HCT116 (cell line): ENCODE results near the gene TSPAN8. TPM values are rescaled to one million over a fixed set of nuclear protein-coding genes. Genes with fewer than 3 reads are reported as not detected.

Experiments
- ATAC-seq: fragments of 200-7000 bp; cut with Tn5 transposase; 2 replicates; pipeline ENCODE4 v1.9.1; 2020; ENCODE audit warnings: mild to moderate bottlenecking, moderate library complexity
- BruUV-seq: library from RNA; stranded (reverse); fragments of 400-500 nt; replicated peaks from 2 replicates; lab custom pipeline; 2021; lab: Mats Ljungman, UMichigan
- CTCF ChIA-PET: fragments of 300-600 bp; sonication (Branson Sonifier 250); formaldehyde crosslinking; loops from one replicate; lab custom pipeline; 2021; ENCODE audit warnings: antibody characterized with exemption; lab: Charles Lee
- POLR2A ChIA-PET: fragments of 300-600, 350-600 bp; sonication (Branson Sonifier 250); formaldehyde crosslinking; loops from one replicate; lab custom pipeline; 2021; ENCODE audit warnings: antibody characterized with exemption; lab: Charles Lee
- RAD21 ChIA-PET, 2 experiments: fragments of 300-600 bp; sonication (Branson Sonifier 250); formaldehyde crosslinking; loops; one replicate each; lab custom pipeline; 2023; ENCODE audit warnings: low total read pairs in 2 of 2; ENCODE audit not compliant: uncharacterized antibody in 2 of 2, unreplicated experiment in 2 of 2, low non-redundant PET in 1 of 2; lab: Charles Lee
- DNase-seq: peaks from one replicate; pipeline ENCODE4 v3.0.0-alpha.2; 2010; ENCODE audit warnings: low read depth, low spot score
- H2AFZ ChIP-seq: fragments of 200-600 bp; shearing (Covaris generic), sonication (generic); 2 replicates; pipeline ENCODE4 v1.6.1; 2017; ENCODE audit warnings: low read depth, mixed run types, mixed read lengths, antibody characterized with exemption, low read length; ENCODE audit not compliant: poor library complexity, severe bottlenecking
- H3K27ac ChIP-seq: 2 replicates; pipeline ENCODE4 v1.5.1; 2012; ENCODE audit warnings: low read depth, low read length
- H3K27me3 ChIP-seq: fragments of 200-600 bp; sonication (generic); 2 replicates; pipeline ENCODE4 v1.6.1; 2016; ENCODE audit warnings: mixed run types, low read length, mixed read lengths; ENCODE audit not compliant: insufficient read depth
- H3K36me3 ChIP-seq, 2 experiments: fragments of 200-500 bp in 1 of 2; fragments of 200-600 bp in 1 of 2; sonication (Bioruptor generic) in 1 of 2; sonication (generic) in 1 of 2; 2 replicates each; pipeline versions ENCODE4 v1.5.1 to v1.6.1; 2014 to 2016; ENCODE audit warnings: low read length in 2 of 2, inconsistent platforms in 1 of 2, mixed read lengths in 1 of 2, mixed run types in 1 of 2; ENCODE audit not compliant: insufficient read depth in 2 of 2, control insufficient read depth in 1 of 2
- H3K4me1 ChIP-seq, 2 experiments: fragments of 200-600 bp in 1 of 2; sonication (generic) in 1 of 2; 2 replicates each; pipeline versions ENCODE4 v1.5.1 to v1.6.1; 2012 to 2017; ENCODE audit warnings: low read length in 2 of 2, inconsistent platforms in 1 of 2, mild to moderate bottlenecking in 1 of 2, mixed read lengths in 1 of 2, mixed run types in 1 of 2, moderate library complexity in 1 of 2; ENCODE audit not compliant: insufficient read depth in 2 of 2, control insufficient read depth in 1 of 2
- H3K4me2 ChIP-seq: fragments of 200-600 bp; sonication (generic); 2 replicates; pipeline ENCODE4 v1.6.1; 2017; ENCODE audit warnings: mixed run types, low read length, mixed read lengths
- H3K4me3 ChIP-seq, 2 experiments: fragments of 200-600 bp in 1 of 2; sonication (generic) in 1 of 2; replicated peaks in 1 of 2; 2 replicates each; pipeline ENCODE4 v1.5.1; 2011 to 2016; ENCODE audit warnings: low read length in 2 of 2, control low read depth in 1 of 2, low read depth in 1 of 2, mild to moderate bottlenecking in 1 of 2, mixed read lengths in 1 of 2, mixed run types in 1 of 2
- H3K79me2 ChIP-seq: fragments of 200-600 bp; sonication (generic); 2 replicates; pipeline ENCODE4 v1.6.1; 2017; ENCODE audit warnings: mild to moderate bottlenecking, mixed run types, low read length, moderate library complexity, mixed read lengths; ENCODE audit not compliant: insufficient read depth
- H3K9ac ChIP-seq: fragments of 200-600 bp; sonication (generic); 2 replicates; pipeline ENCODE4 v1.6.1; 2016; ENCODE audit warnings: low read length, mixed read lengths
- H3K9me2 ChIP-seq: fragments of 200-600 bp; sonication (generic), shearing (Covaris generic); 2 replicates; pipeline ENCODE4 v1.6.1; 2017; ENCODE audit warnings: mixed run types, mild to moderate bottlenecking, moderate library complexity; ENCODE audit not compliant: insufficient read depth
- H3K9me3 ChIP-seq, 2 experiments: fragments of 200-500 bp in 1 of 2; fragments of 200-600 bp in 1 of 2; sonication (Bioruptor generic) in 1 of 2; sonication (generic) in 1 of 2; 2 replicates each; pipeline ENCODE4 v1.6.1; 2014 to 2017; ENCODE audit warnings: low read length in 2 of 2, mixed read lengths in 2 of 2, inconsistent platforms in 1 of 2, low read depth in 1 of 2, mild to moderate bottlenecking in 1 of 2, mixed run types in 1 of 2, moderate library complexity in 1 of 2; ENCODE audit not compliant: control insufficient read depth in 1 of 2, insufficient read depth in 1 of 2
- H4K20me1 ChIP-seq: fragments of 200-600 bp; sonication (generic), shearing (Covaris generic); 2 replicates; pipeline ENCODE4 v1.6.1; 2017; ENCODE audit warnings: mixed run types, mild to moderate bottlenecking, moderate library complexity; ENCODE audit not compliant: insufficient read depth
- CEBPB ChIP-seq: IDR thresholded peaks from 2 replicates; pipeline ENCODE4 v1.6.1; 2012; ENCODE audit warnings: low read depth
- EGR1 ChIP-seq: IDR thresholded peaks from 2 replicates; pipeline ENCODE4 v1.6.1; 2012; ENCODE audit warnings: low read depth
- ELF1 ChIP-seq: IDR thresholded peaks from 2 replicates; pipeline ENCODE4 v1.6.1; 2012; ENCODE audit warnings: low read depth, borderline replicate concordance
- EZH2phosphoT487 ChIP-seq: fragments of 200-600 bp; IDR thresholded peaks from 2 replicates; pipeline ENCODE4 v1.6.1; 2018; ENCODE audit warnings: antibody characterized with exemption, borderline replicate concordance
- FOSL1 ChIP-seq: IDR thresholded peaks from 2 replicates; pipeline ENCODE4 v1.6.1; 2012; ENCODE audit warnings: low read depth
- JUND ChIP-seq: IDR thresholded peaks from 2 replicates; pipeline ENCODE4 v1.6.1; 2012
- MAX ChIP-seq: IDR thresholded peaks from 2 replicates; pipeline ENCODE4 v1.6.1; 2012
- POLR2AphosphoS5 ChIP-seq: IDR thresholded peaks from 2 replicates; pipeline ENCODE4 v1.6.1; 2011; ENCODE audit warnings: mild to moderate bottlenecking, low read depth, low read length, moderate library complexity
- RAD21 ChIP-seq: IDR thresholded peaks from 2 replicates; pipeline ENCODE4 v1.6.1; 2012; ENCODE audit warnings: low read depth, mild to moderate bottlenecking
- SIN3A ChIP-seq: IDR thresholded peaks from 2 replicates; pipeline ENCODE4 v1.6.1; 2012; ENCODE audit warnings: low read depth
- SRF ChIP-seq: IDR thresholded peaks from 2 replicates; pipeline ENCODE4 v1.6.1; 2012; ENCODE audit warnings: low read depth
- YY1 ChIP-seq: IDR thresholded peaks from 2 replicates; pipeline ENCODE4 v1.6.1; 2011; ENCODE audit warnings: low read length, low read depth, moderate library complexity, mild to moderate bottlenecking; ENCODE audit not compliant: insufficient replicate concordance; ENCODE audit errors: extremely low read depth
- ZFX ChIP-seq: fragments of 450-650 bp; IDR thresholded peaks from 2 replicates; pipeline ENCODE4 v1.6.1; 2017
- ZNF274 ChIP-seq: fragments of 200-500 bp; sonication (Bioruptor generic); IDR thresholded peaks from 2 replicates; pipeline ENCODE4 v1.6.1; 2014; ENCODE audit warnings: mild to moderate bottlenecking, low read depth, low read length, inconsistent platforms
- intact Hi-C: fragments of 100-400 bp; cut with micrococcal nuclease; formaldehyde crosslinking; loops from 2 replicates; pipeline ENCODE4 v1.10.0; 2022
- total RNA-seq: library from RNA; stranded (reverse); gene quantifications from one replicate; pipeline ENCODE4 v1.2.1, GENCODE V29; 2021; ENCODE audit not compliant: unreplicated experiment
- TF ChIP-seq, protein P1 (sequence below): IDR thresholded peaks from 2 replicates; pipeline ENCODE4 v1.6.1; 2012; ENCODE audit warnings: low read depth
- TF ChIP-seq, protein P2 (sequence below): IDR thresholded peaks from 2 replicates; pipeline ENCODE4 v1.6.1; 2012
- TF ChIP-seq, protein P3 (sequence below), 3 experiments: fragments of 200-600 bp in 1 of 3; sonication (generic) in 1 of 3; IDR thresholded peaks in 2 of 3; conservative IDR thresholded peaks in 1 of 3; 2 replicates each; pipeline ENCODE4 v1.5.1; 2012 to 2017; ENCODE audit warnings: low read depth in 2 of 3, low read length in 2 of 3, antibody characterized with exemption in 1 of 3, borderline replicate concordance in 1 of 3, control low read depth in 1 of 3, mild to moderate bottlenecking in 1 of 3, mixed read lengths in 1 of 3, mixed run types in 1 of 3, moderate library complexity in 1 of 3; ENCODE audit not compliant: insufficient read depth in 1 of 3

The TSPAN8 gene
- total RNA-seq, 1 experiment from 2014 or later, result 0.76 TPM

DNA sequence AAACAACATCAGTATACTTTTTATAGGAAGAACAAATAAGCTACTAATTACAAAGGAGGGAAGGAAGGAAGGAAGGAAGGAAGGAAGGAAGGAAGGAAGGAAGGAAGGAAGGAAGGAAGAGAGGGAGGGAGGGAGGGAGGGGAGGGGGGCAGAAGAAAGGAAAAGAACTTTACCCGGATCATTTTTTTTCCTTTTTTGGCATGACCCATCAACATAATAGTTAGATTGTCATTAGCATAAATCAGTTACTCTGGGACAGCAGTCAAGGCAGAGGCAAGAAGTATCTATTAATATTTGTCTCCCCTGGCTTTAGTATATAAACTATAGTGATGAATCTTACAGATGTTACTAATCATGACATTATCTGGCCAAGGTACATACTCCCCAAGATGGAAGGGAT is 35.2 kb upstream of the TSPAN8 start:
- ATAC-seq, result no peak
- Histone ChIP-seq H3K4me3 (no peak overlapping the region), H2AFZ (no peak overlapping the region), H3K9me3 (no peaks in the 10 kb centered on the region), H3K9me2 (no peaks in the 10 kb centered on the region), H4K20me1 (no peaks in the 10 kb centered on the region), H3K27ac (no peak overlapping the region), H3K9ac (no peak overlapping the region), H3K4me1 (no peaks in the 10 kb centered on the region), H3K4me2 (no peak overlapping the region), H3K27me3 (no peaks in the 10 kb centered on the region), H3K79me2 (no peaks in the 10 kb centered on the region)
- RAD21 ChIA-PET, result no interaction called here
- no peak for DNase-seq
- intact Hi-C loops, result no loop called here
- CTCF ChIA-PET, result no interaction called here
- BruUV-seq, result no TSS peak
- POLR2A ChIA-PET, result interaction anchor here (0.6 kb wide), 1 partner anchor 104 kb away, joined by 5 read pairs; no protein-coding TSS in a partner anchor
- TF ChIP-seq ZFX (no peak), MAX (no peak), RAD21 (no peak), CEBPB (no peak), JUND (no peak), SRF (no peak), ZNF274 (no peak), SIN3A (no peak), EZH2phosphoT487 (no peak), EGR1 (no peak), POLR2AphosphoS5 (no peak), YY1 (no peak), ELF1 (no peak), FOSL1 (no peak)
- TF ChIP-seq, protein P1, sequence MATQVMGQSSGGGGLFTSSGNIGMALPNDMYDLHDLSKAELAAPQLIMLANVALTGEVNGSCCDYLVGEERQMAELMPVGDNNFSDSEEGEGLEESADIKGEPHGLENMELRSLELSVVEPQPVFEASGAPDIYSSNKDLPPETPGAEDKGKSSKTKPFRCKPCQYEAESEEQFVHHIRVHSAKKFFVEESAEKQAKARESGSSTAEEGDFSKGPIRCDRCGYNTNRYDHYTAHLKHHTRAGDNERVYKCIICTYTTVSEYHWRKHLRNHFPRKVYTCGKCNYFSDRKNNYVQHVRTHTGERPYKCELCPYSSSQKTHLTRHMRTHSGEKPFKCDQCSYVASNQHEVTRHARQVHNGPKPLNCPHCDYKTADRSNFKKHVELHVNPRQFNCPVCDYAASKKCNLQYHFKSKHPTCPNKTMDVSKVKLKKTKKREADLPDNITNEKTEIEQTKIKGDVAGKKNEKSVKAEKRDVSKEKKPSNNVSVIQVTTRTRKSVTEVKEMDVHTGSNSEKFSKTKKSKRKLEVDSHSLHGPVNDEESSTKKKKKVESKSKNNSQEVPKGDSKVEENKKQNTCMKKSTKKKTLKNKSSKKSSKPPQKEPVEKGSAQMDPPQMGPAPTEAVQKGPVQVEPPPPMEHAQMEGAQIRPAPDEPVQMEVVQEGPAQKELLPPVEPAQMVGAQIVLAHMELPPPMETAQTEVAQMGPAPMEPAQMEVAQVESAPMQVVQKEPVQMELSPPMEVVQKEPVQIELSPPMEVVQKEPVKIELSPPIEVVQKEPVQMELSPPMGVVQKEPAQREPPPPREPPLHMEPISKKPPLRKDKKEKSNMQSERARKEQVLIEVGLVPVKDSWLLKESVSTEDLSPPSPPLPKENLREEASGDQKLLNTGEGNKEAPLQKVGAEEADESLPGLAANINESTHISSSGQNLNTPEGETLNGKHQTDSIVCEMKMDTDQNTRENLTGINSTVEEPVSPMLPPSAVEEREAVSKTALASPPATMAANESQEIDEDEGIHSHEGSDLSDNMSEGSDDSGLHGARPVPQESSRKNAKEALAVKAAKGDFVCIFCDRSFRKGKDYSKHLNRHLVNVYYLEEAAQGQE, result no peak
- TF ChIP-seq, protein P2, sequence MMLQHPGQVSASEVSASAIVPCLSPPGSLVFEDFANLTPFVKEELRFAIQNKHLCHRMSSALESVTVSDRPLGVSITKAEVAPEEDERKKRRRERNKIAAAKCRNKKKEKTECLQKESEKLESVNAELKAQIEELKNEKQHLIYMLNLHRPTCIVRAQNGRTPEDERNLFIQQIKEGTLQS, result no peak
- TF ChIP-seq, protein P3, sequence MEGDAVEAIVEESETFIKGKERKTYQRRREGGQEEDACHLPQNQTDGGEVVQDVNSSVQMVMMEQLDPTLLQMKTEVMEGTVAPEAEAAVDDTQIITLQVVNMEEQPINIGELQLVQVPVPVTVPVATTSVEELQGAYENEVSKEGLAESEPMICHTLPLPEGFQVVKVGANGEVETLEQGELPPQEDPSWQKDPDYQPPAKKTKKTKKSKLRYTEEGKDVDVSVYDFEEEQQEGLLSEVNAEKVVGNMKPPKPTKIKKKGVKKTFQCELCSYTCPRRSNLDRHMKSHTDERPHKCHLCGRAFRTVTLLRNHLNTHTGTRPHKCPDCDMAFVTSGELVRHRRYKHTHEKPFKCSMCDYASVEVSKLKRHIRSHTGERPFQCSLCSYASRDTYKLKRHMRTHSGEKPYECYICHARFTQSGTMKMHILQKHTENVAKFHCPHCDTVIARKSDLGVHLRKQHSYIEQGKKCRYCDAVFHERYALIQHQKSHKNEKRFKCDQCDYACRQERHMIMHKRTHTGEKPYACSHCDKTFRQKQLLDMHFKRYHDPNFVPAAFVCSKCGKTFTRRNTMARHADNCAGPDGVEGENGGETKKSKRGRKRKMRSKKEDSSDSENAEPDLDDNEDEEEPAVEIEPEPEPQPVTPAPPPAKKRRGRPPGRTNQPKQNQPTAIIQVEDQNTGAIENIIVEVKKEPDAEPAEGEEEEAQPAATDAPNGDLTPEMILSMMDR (IDR thresholded peaks at IDR 0.05 in 2 of 3, conservative IDR thresholded peaks at IDR 0.05 in 1 of 3; ENCODE audit: borderline replicate concordance in 1 of 3, insufficient read depth in 1 of 3, low read depth in 2 of 3, low read length in 2 of 3), result no peak
- TF ChIP-seq, all 23 proteins: peak for 0
- no peaks in the 10 kb centered on the region for H3K36me3 ChIP-seq
